ENCODE results near the gene PTPRK. TPM values are rescaled to one million over a fixed set of nuclear protein-coding genes. Genes with fewer than 3 reads are reported as not detected.
"Not testable (repeated sequence)": the region's sequence is repeated elsewhere in the genome, so short reads cannot be mapped to it uniquely, and the experiment has no call there.

The PTPRK gene
- total and polyA plus RNA-seq, 12 donors = 7.5 to 47.7 (median 35.7) TPM

- H3K27me3 ChIP-seq = no peaks in the 10 kb centered on the region
- TF ChIP-seq CTCF (IDR thresholded peaks at IDR 0.05) = no peak
- 90 to 94% methylated on average over 3 of the region's 3 CpGs for WGBS, 2 donors
- H3K4me3 ChIP-seq = no peak overlapping the region
- intact Hi-C loops (cut with DNase I) = no loop called here
- no peaks in the 10 kb centered on the region for H3K9me3 ChIP-seq
- H3K27ac ChIP-seq = no peak overlapping the region
- DNase-seq = no peak
- H3K36me3 ChIP-seq = no peaks in the 10 kb centered on the region
- H3K4me1 ChIP-seq = peaks cover 2 to 83% (median 39%) of the 10 kb centered on the region in 9 donors
- ATAC-seq = no peak
Measured at GRCh38 chr6:128487746-128488145, 32.7 kb downstream of the PTPRK start.

GRCh38 chr6:128487055-128487454 is 33.3 kb downstream of the PTPRK start:
- DNase-seq = no peak
- intact Hi-C loops (cut with DNase I) = no loop called here
- no peak overlapping the region for H3K4me3 ChIP-seq
- peaks cover 2 to 83% (median 42%) of the 10 kb centered on the region in 9 donors for H3K4me1 ChIP-seq
- no peaks in the 10 kb centered on the region for H3K27me3 ChIP-seq
- peak in 4 of 9 donors; percentile 13 to 37 (median 26) for TF ChIP-seq CTCF (IDR thresholded peaks at IDR 0.05)
- H3K9me3 ChIP-seq = no peaks in the 10 kb centered on the region
- H3K27ac ChIP-seq = peak overlapping the region in 1 of 10 donors; percentile 28
- 96 to 99% methylated on average over 2 of the region's 2 CpGs for WGBS, 2 donors
- ATAC-seq = no peak
- no peaks in the 10 kb centered on the region for H3K36me3 ChIP-seq

GRCh38 chr6:128486580-128486979 is 33.8 kb downstream of the PTPRK start:
- ATAC-seq; intact Hi-C loops (cut with DNase I): not testable (repeated sequence)
- peaks cover 0 to 83% (median 42%) of the 10 kb centered on the region in 9 donors for H3K4me1 ChIP-seq

GRCh38 chr6:128483472-128484135 is 36.8 kb downstream of the PTPRK start:
- 38 to 42% methylated on average over 5 of the region's 5 CpGs for WGBS, 2 donors
- no peak overlapping the region for H3K4me3 ChIP-seq
- DNase-seq (no peak), ATAC-seq (peak in 6 of 8 donors; percentile 43 to 75 (median 62))
- H3K27ac ChIP-seq = peak overlapping the region in 6 of 10 donors; percentile 5 to 65 (median 26)
- no peak for TF ChIP-seq CTCF (IDR thresholded peaks at IDR 0.05)
- no peaks in the 10 kb centered on the region for H3K9me3 ChIP-seq
- intact Hi-C loops (cut with DNase I) = no loop called here
- H3K27me3 ChIP-seq = no peaks in the 10 kb centered on the region
- no peaks in the 10 kb centered on the region for H3K36me3 ChIP-seq
- H3K4me1 ChIP-seq = peaks cover 2 to 77% (median 43%) of the 10 kb centered on the region in 9 donors

More at GRCh38 chr6:128486580-128486979, 33.8 kb downstream of the PTPRK start:
- not testable (repeated sequence) for H3K4me3 ChIP-seq, H3K36me3 ChIP-seq, H3K9me3 ChIP-seq, H3K27me3 ChIP-seq, DNase-seq
- 79 to 84% methylated on average over 1 of the region's 1 CpG for WGBS, 2 donors
- H3K27ac ChIP-seq = peak overlapping the region in 1 of 10 donors; percentile 28

GRCh38 chr6:128482642-128483041 is 37.8 kb downstream of the PTPRK start:
- no peak for DNase-seq
- Histone ChIP-seq H3K4me1 (peaks cover 2 to 81% (median 52%) of the 10 kb centered on the region in 9 donors), H3K27ac (peak overlapping the region in 5 of 10 donors; percentile 7 to 65 (median 38)), H3K9me3 (no peaks in the 10 kb centered on the region), H3K27me3 (no peaks in the 10 kb centered on the region), H3K36me3 (no peaks in the 10 kb centered on the region), H3K4me3 (no peak overlapping the region)
- intact Hi-C loops (cut with DNase I) = no loop called here
- WGBS, 2 donors = 69 to 80% methylated on average over 3 of the region's 3 CpGs
- peak in 7 of 8 donors; percentile 30 to 50 (median 43) for ATAC-seq
- no peak for TF ChIP-seq CTCF (IDR thresholded peaks at IDR 0.05)
